GM23338 (cell line): Measurements from ENCODE around the gene METTL5. TPM values are rescaled to one million over a fixed set of nuclear protein-coding genes. Genes with fewer than 3 reads are reported as not detected.

Experiments used
- ATAC-seq: fragments of 200-7000 bp; cut with Tn5 transposase; 3 replicates; pipeline ENCODE4 v1.9.1; 2020
- DNase-seq: peaks from one replicate; pipeline ENCODE4 v3.0.0-alpha.2; 2015; ENCODE audit warnings: low spot score
- H2AFZ ChIP-seq: fragments of 200-600 bp; sonication (generic); 2 replicates; pipeline ENCODE4 v1.8.0; 2016; ENCODE audit warnings: antibody characterized with exemption, mild to moderate bottlenecking, moderate library complexity
- H3F3A ChIP-seq: fragments of 200-600 bp; sonication (generic); replicated peaks from 2 replicates; pipeline ENCODE4 v1.8.0; 2017; ENCODE audit warnings: antibody characterized with exemption, mixed run types, low read depth
- H3K27ac ChIP-seq: fragments of 200-600 bp; sonication (generic); 2 replicates; pipeline ENCODE4 v1.6.1; 2016; ENCODE audit warnings: low read depth
- H3K27me3 ChIP-seq: fragments of 200-600 bp; sonication (generic); 2 replicates; pipeline ENCODE4 v1.8.0; 2016; ENCODE audit warnings: mild to moderate bottlenecking, mixed run types, moderate library complexity; ENCODE audit not compliant: insufficient read depth
- H3K36me3 ChIP-seq: fragments of 200-600 bp; sonication (generic); 2 replicates; pipeline ENCODE4 v1.8.0; 2016; ENCODE audit warnings: mild to moderate bottlenecking; ENCODE audit not compliant: insufficient read depth
- H3K4me1 ChIP-seq: fragments of 200-600 bp; sonication (generic); 2 replicates; pipeline ENCODE4 v1.8.0; 2016; ENCODE audit warnings: mild to moderate bottlenecking, moderate library complexity; ENCODE audit not compliant: insufficient read depth
- H3K4me2 ChIP-seq: fragments of 200-600 bp; sonication (generic); 2 replicates; pipeline ENCODE4 v1.7.1; 2017; ENCODE audit warnings: mixed run types
- H3K4me3 ChIP-seq: fragments of 200-600 bp; sonication (generic); 2 replicates; pipeline ENCODE4 v1.6.1; 2016; ENCODE audit warnings: mixed run types
- H3K79me2 ChIP-seq: fragments of 200-600 bp; sonication (generic); replicated peaks from 2 replicates; pipeline ENCODE4 v1.8.0; 2017; ENCODE audit warnings: mild to moderate bottlenecking; ENCODE audit not compliant: insufficient read depth
- H3K9me2 ChIP-seq: fragments of 200-600 bp; sonication (generic); 2 replicates; pipeline ENCODE4 v1.8.0; 2017; ENCODE audit not compliant: insufficient read depth
- H4K20me1 ChIP-seq: fragments of 200-600 bp; sonication (generic); replicated peaks from 2 replicates; pipeline ENCODE4 v1.8.0; 2017; ENCODE audit warnings: mild to moderate bottlenecking; ENCODE audit not compliant: insufficient read depth
- H3K27ac Mint-ChIP-seq: 2 replicates; pipeline ENCODE4 v1.8.0; 2020; ENCODE audit warnings: inconsistent platforms, mild to moderate bottlenecking, moderate library complexity, mixed read lengths
- H3K27me3 Mint-ChIP-seq: 3 replicates; pipeline ENCODE4 v1.8.0; 2022; ENCODE audit warnings: low read depth, mild to moderate bottlenecking, moderate library complexity, mixed read lengths, inconsistent platforms; ENCODE audit not compliant: insufficient read depth, poor library complexity
- H3K36me3 Mint-ChIP-seq: 3 replicates; pipeline ENCODE4 v1.8.0; 2021; ENCODE audit warnings: low read depth, mild to moderate bottlenecking, inconsistent platforms, moderate library complexity, mixed read lengths
- H3K4me1 Mint-ChIP-seq: 3 replicates; pipeline ENCODE4 v1.8.0; 2020; ENCODE audit warnings: mild to moderate bottlenecking, inconsistent platforms, mixed read lengths
- H3K4me3 Mint-ChIP-seq: 3 replicates; pipeline ENCODE4 v1.8.0; 2021; ENCODE audit warnings: moderate library complexity, mild to moderate bottlenecking, inconsistent platforms, mixed read lengths
- H3K9me3 Mint-ChIP-seq: 3 replicates; pipeline ENCODE4 v1.8.0; 2020; ENCODE audit warnings: moderate library complexity, mild to moderate bottlenecking, inconsistent platforms, mixed read lengths
- ETS1 ChIP-seq: IDR thresholded peaks from 2 replicates; pipeline ENCODE4 v1.6.1; 2016; ENCODE audit warnings: antibody characterized with exemption
- EZH2 ChIP-seq: fragments of 200-600 bp; sonication (generic); IDR thresholded peaks from one replicate; pipeline ENCODE4 v1.8.0; 2017; ENCODE audit warnings: antibody characterized with exemption, mild to moderate bottlenecking, low read depth; ENCODE audit not compliant: unreplicated experiment
- NANOG ChIP-seq: IDR thresholded peaks from 2 replicates; pipeline ENCODE4 v1.6.1; 2016; ENCODE audit warnings: antibody characterized with exemption, borderline replicate concordance
- STAT1 ChIP-seq: IDR thresholded peaks from one replicate; pipeline ENCODE4 v1.6.1; 2016; ENCODE audit warnings: antibody characterized with exemption; ENCODE audit not compliant: unreplicated experiment
- ZNF114 ChIP-seq: fragments of 250-450 bp; sonication (Bioruptor Pico); IDR thresholded peaks from 2 replicates; pipeline ENCODE4 v1.5.0; 2020; ENCODE audit warnings: mild to moderate bottlenecking, moderate library complexity
- ZNF331 ChIP-seq: fragments of 250-450 bp; sonication (Bioruptor Pico); IDR thresholded peaks from 2 replicates; pipeline ENCODE4 v1.5.0; 2020; ENCODE audit warnings: low read depth, mild to moderate bottlenecking, moderate library complexity
- ZNF462 ChIP-seq: fragments of 250-450 bp; sonication (Bioruptor Pico); IDR thresholded peaks from 2 replicates; pipeline ENCODE4 v1.5.0; 2020; ENCODE audit warnings: mild to moderate bottlenecking, moderate library complexity
- polyA plus RNA-seq: library from polyadenylated mRNA; unstranded; fragments of >200 nt; fragmentation: Nextera tagmentation; extraction: Ambion mirVana; gene quantifications from 2 replicates; pipeline ENCODE4 v1.2.1, GENCODE V29; 2016
- total RNA-seq: library from RNA; depleted of rRNA; stranded (reverse); fragments of >200 nt; shearing (Covaris generic); gene quantifications from 2 replicates; pipeline ENCODE4 v1.2.3, GENCODE V29; 2014; rRNA removed

METTL5 gene
- total and polyA plus RNA-seq, 2 experiments from 2014 or later = 74.8 to 233 TPM

- TF ChIP-seq ZNF462 (CRISPR knock-in tag) = no peak
- no peak for TF ChIP-seq NANOG
- TF ChIP-seq ETS1 = no peak
- no peak for TF ChIP-seq ZNF331 (CRISPR knock-in tag)
Observed at GRCh38 chr2:169765523-169765922, 59.2 kb downstream of the METTL5 start (continued).

GRCh38 chr2:169761970-169762292 is 62.8 kb downstream of the METTL5 start:
- Mint-ChIP-seq H3K27me3 (peaks cover 3% of the 10 kb centered on the region), H3K4me3 (no peak overlapping the region), H3K27ac (no peak overlapping the region), H3K36me3 (peaks cover 9% of the 10 kb centered on the region; the same call in 2 of the 3 replicates), H3K4me1 (peaks cover 5% of the 10 kb centered on the region; the same call in 2 of the 3 replicates), H3K9me3 (peaks cover 1% of the 10 kb centered on the region; the same call in 2 of the 3 replicates)
- no peak for TF ChIP-seq STAT1
- no peak for TF ChIP-seq EZH2
- no peak for TF ChIP-seq NANOG
- TF ChIP-seq ZNF114 = no peak
- H3K27me3 ChIP-seq = no peaks in the 10 kb centered on the region
- no peaks in the 10 kb centered on the region for H3K79me2 ChIP-seq
- no peak for DNase-seq
- H3K9me2 ChIP-seq = no peaks in the 10 kb centered on the region
- no peaks in the 10 kb centered on the region for H4K20me1 ChIP-seq
- H3K4me3 ChIP-seq = no peak overlapping the region
- 0 out of 2 replicates have a peak, but pooled peaks cover 3% of the 10 kb centered on the region for H3F3A ChIP-seq
- no peak overlapping the region for H3K4me2 ChIP-seq
- H3K4me1 ChIP-seq = no peaks in the 10 kb centered on the region
- H2AFZ ChIP-seq = no peak overlapping the region
- H3K27ac ChIP-seq = no peak overlapping the region
- H3K36me3 ChIP-seq = no peaks in the 10 kb centered on the region
- ATAC-seq = no peak

Other genes starting within 250 kb of the METTL5 start
- 38.8 and 40.7 TPM in 2 replicates for gene PPIG, start 240.6 kb downstream of the METTL5 start, total RNA-seq
- gene PPIG, start 240.6 kb downstream of the METTL5 start, polyA plus RNA-seq = 117 and 157 TPM in 2 replicates
- gene CFAP210, start 130.5 kb downstream of the METTL5 start, total RNA-seq = 0.08 TPM in 1 of 2 replicates, not detected in the other
- gene CFAP210, start 130.5 kb downstream of the METTL5 start, polyA plus RNA-seq = 2.9 and 3.7 TPM in 2 replicates
- gene PHOSPHO2, start 130.4 kb downstream of the METTL5 start, total RNA-seq = 8.3 and 12.2 TPM in 2 replicates
- gene PHOSPHO2, start 130.4 kb downstream of the METTL5 start, polyA plus RNA-seq = 6.6 and 8.7 TPM in 2 replicates
- gene KLHL23, start 91.1 kb downstream of the METTL5 start, total RNA-seq = 46.5 and 50.5 TPM in 2 replicates
- 36.9 and 37.5 TPM in 2 replicates for gene KLHL23, start 91.1 kb downstream of the METTL5 start, polyA plus RNA-seq
- 180 and 246 TPM in 2 replicates for gene SSB, start 26.0 kb downstream of the METTL5 start, total RNA-seq
- gene SSB, start 26.0 kb downstream of the METTL5 start, polyA plus RNA-seq = 862 and 1,104 TPM in 2 replicates
- 28.0 and 30.3 TPM in 2 replicates for gene UBR3, start 2.5 kb upstream of the METTL5 start, total RNA-seq
- gene UBR3, start 2.5 kb upstream of the METTL5 start, polyA plus RNA-seq = 10.7 and 12.4 TPM in 2 replicates